SU-DHL-6 (cell line): ENCODE measurements around the gene NSMF.

Experiments used
- H2AFZ ChIP-seq: fragments of 200-600 bp; sonication (generic); 2 replicates; pipeline ENCODE4 v1.6.1; 2014; ENCODE audit warnings: low read depth, mild to moderate bottlenecking, moderate library complexity, mixed read lengths, antibody characterized with exemption, low read length; ENCODE audit not compliant: severe bottlenecking
- H3F3A ChIP-seq: fragments of 200-600 bp; shearing (Covaris generic); 2 replicates; pipeline ENCODE4 v1.6.0; 2016; ENCODE audit warnings: antibody characterized with exemption, mild to moderate bottlenecking; ENCODE audit not compliant: insufficient read depth
- H3K27ac ChIP-seq: fragments of 200-600 bp; sonication (generic); 2 replicates; pipeline ENCODE4 v1.5.1; 2016; ENCODE audit warnings: low read depth, mild to moderate bottlenecking, low read length, moderate library complexity, mixed read lengths
- H3K27me3 ChIP-seq: fragments of 200-600 bp; sonication (generic), shearing (Covaris generic); 2 replicates; pipeline ENCODE4 v1.6.0; 2014; ENCODE audit warnings: mild to moderate bottlenecking, low read length
- H3K36me3 ChIP-seq: fragments of 200-600 bp; sonication (generic); 2 replicates; pipeline ENCODE4 v1.6.1; 2014; ENCODE audit warnings: mild to moderate bottlenecking, low read length, mixed read lengths
- H3K4me2 ChIP-seq: fragments of 300-600, 200-600 bp; shearing (Covaris generic), sonication (generic); 2 replicates; pipeline ENCODE4 v1.6.0; 2014; ENCODE audit warnings: low read length, low read depth, mild to moderate bottlenecking; ENCODE audit not compliant: poor library complexity, severe bottlenecking
- H3K4me3 ChIP-seq: fragments of 200-600 bp; sonication (generic); 2 replicates; pipeline ENCODE4 v1.5.1; 2014; ENCODE audit warnings: antibody characterized with exemption, low read length, mild to moderate bottlenecking, mixed read lengths; ENCODE audit not compliant: insufficient read depth, poor library complexity, severe bottlenecking
- H3K79me2 ChIP-seq: fragments of 200-600 bp; sonication (generic); 2 replicates; pipeline ENCODE4 v1.6.1; 2014; ENCODE audit warnings: mild to moderate bottlenecking, low read length, moderate library complexity; ENCODE audit not compliant: insufficient read depth
- H3K9ac ChIP-seq: fragments of 200-600 bp; sonication (generic); 2 replicates; pipeline ENCODE4 v1.7.0; 2014; ENCODE audit warnings: mild to moderate bottlenecking, low read length
- H3K9me2 ChIP-seq: fragments of 200-600 bp; sonication (generic); replicated peaks from 2 replicates; pipeline ENCODE4 v1.6.1; 2014; ENCODE audit warnings: low read length; ENCODE audit not compliant: insufficient read depth
- H3K9me3 ChIP-seq: fragments of 200-600 bp; sonication (generic); 2 replicates; pipeline ENCODE4 v1.6.1; 2014; ENCODE audit warnings: low read length, mixed read lengths; ENCODE audit not compliant: insufficient read depth
- H4K20me1 ChIP-seq: fragments of 200-600 bp; sonication (generic); 2 replicates; pipeline ENCODE4 v1.6.1; 2014; ENCODE audit warnings: low read depth, mild to moderate bottlenecking, antibody characterized with exemption, low read length, moderate library complexity, mixed read lengths
- EZH2phosphoT487 ChIP-seq: fragments of 200-600 bp; sonication (generic), shearing (Covaris generic); conservative IDR thresholded peaks from 2 replicates; pipeline ENCODE4 v1.6.1; 2018; ENCODE audit warnings: mild to moderate bottlenecking, antibody characterized with exemption, low read length, moderate library complexity, mixed read lengths
- TF ChIP-seq, protein P1 (sequence below): fragments of 200-600 bp; sonication (generic); IDR thresholded peaks from one replicate; pipeline ENCODE4 v1.5.1; 2017; ENCODE audit warnings: antibody characterized with exemption, mild to moderate bottlenecking, low read length, moderate library complexity; ENCODE audit not compliant: insufficient read depth, poor library complexity, severe bottlenecking

The NSMF gene

GRCh38 chr9:137475666-137476065 is 16.5 kb upstream of the NSMF start:
- H4K20me1 ChIP-seq, result no peaks in the 10 kb centered on the region
- H3K4me2 ChIP-seq, result no peak overlapping the region
- no peak overlapping the region for H3K9ac ChIP-seq
- no peaks in the 10 kb centered on the region for H3F3A ChIP-seq
- no peaks in the 10 kb centered on the region for H3K27me3 ChIP-seq
- no peak overlapping the region for H3K27ac ChIP-seq
- no peak for TF ChIP-seq EZH2phosphoT487
- TF ChIP-seq, protein P1, sequence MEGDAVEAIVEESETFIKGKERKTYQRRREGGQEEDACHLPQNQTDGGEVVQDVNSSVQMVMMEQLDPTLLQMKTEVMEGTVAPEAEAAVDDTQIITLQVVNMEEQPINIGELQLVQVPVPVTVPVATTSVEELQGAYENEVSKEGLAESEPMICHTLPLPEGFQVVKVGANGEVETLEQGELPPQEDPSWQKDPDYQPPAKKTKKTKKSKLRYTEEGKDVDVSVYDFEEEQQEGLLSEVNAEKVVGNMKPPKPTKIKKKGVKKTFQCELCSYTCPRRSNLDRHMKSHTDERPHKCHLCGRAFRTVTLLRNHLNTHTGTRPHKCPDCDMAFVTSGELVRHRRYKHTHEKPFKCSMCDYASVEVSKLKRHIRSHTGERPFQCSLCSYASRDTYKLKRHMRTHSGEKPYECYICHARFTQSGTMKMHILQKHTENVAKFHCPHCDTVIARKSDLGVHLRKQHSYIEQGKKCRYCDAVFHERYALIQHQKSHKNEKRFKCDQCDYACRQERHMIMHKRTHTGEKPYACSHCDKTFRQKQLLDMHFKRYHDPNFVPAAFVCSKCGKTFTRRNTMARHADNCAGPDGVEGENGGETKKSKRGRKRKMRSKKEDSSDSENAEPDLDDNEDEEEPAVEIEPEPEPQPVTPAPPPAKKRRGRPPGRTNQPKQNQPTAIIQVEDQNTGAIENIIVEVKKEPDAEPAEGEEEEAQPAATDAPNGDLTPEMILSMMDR, result no peak
- peaks cover 16% of the 10 kb centered on the region; the same call in 1 of the 2 replicates for H3K9me3 ChIP-seq
- H3K79me2 ChIP-seq, result no peaks in the 10 kb centered on the region
- no peaks in the 10 kb centered on the region for H3K9me2 ChIP-seq
- H2AFZ ChIP-seq, result no peak overlapping the region
- no peaks in the 10 kb centered on the region for H3K36me3 ChIP-seq
- no peak overlapping the region for H3K4me3 ChIP-seq

DNA sequence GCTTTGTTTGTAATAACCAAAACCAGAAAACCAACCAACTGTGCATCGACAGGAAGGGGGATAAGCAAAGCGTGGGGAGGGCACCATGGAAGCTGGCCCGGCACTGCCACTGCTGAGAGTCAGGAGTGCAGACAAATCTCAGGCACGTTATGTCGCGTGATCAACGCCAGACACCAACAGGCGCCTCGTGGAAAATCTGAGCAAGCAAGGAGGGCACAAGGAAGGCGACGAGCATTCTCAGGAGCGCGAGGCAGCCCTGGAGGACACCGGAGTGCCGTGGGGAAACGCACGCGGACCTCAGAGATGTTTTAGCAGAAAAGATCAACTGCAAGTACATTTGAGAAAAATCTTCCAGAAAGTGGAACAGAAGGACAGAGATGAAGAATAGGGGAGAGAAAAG is 15.1 kb upstream of the NSMF start:
- H3K79me2 ChIP-seq, result no peaks in the 10 kb centered on the region
- H3K27ac ChIP-seq, result no peak overlapping the region
- H3K9me3 ChIP-seq, result peaks cover 16% of the 10 kb centered on the region; the same call in 1 of the 2 replicates
- no peaks in the 10 kb centered on the region for H4K20me1 ChIP-seq
- H3K9ac ChIP-seq, result no peak overlapping the region
- H3F3A ChIP-seq, result no peaks in the 10 kb centered on the region; the same call in 1 of the 2 replicates
- TF ChIP-seq EZH2phosphoT487, result no peak
- TF ChIP-seq, protein P1, result no peak
- H3K4me2 ChIP-seq, result no peak overlapping the region
- H3K9me2 ChIP-seq, result no peaks in the 10 kb centered on the region
- no peak overlapping the region for H3K4me3 ChIP-seq
- H3K27me3 ChIP-seq, result no peaks in the 10 kb centered on the region
- H2AFZ ChIP-seq, result no peak overlapping the region
- H3K36me3 ChIP-seq, result no peaks in the 10 kb centered on the region

GRCh38 chr9:137470785-137471184 is 11.7 kb upstream of the NSMF start:
- Histone ChIP-seq H4K20me1 (no peaks in the 10 kb centered on the region), H3K9me3 (peaks cover 7% of the 10 kb centered on the region; the same call in 1 of the 2 replicates), H3F3A (no peaks in the 10 kb centered on the region; the same call in 1 of the 2 replicates), H3K79me2 (no peaks in the 10 kb centered on the region), H3K9ac (no peak overlapping the region), H3K9me2 (no peaks in the 10 kb centered on the region), H3K36me3 (no peaks in the 10 kb centered on the region), H3K27me3 (no peaks in the 10 kb centered on the region), H3K27ac (no peak overlapping the region), H3K4me3 (no peak overlapping the region), H2AFZ (no peak overlapping the region), H3K4me2 (no peak overlapping the region)
- TF ChIP-seq, protein P1, result no peak
- TF ChIP-seq EZH2phosphoT487, result no peak
